NB4 (cell line): ENCODE data around the gene PCNP.

Source experiments
- DNase-seq: peaks from one replicate; pipeline ENCODE4 v3.0.0; 2010; ENCODE audit warnings: low read depth
- H3K4me3 ChIP-seq: one replicate; pipeline ENCODE4 v1.5.1; 2011; ENCODE audit warnings: mild to moderate bottlenecking, low read depth, low read length, moderate library complexity
- MYC ChIP-seq: IDR thresholded peaks from 2 replicates; pipeline ENCODE4 v1.6.1; 2011; ENCODE audit warnings: low read depth, low read length
- POLR2A ChIP-seq: IDR thresholded peaks from 2 replicates; pipeline ENCODE4 v1.6.1; 2011; ENCODE audit warnings: mild to moderate bottlenecking; ENCODE audit not compliant: insufficient read length; ENCODE audit errors: extremely low read depth
- TF ChIP-seq, protein P1 (sequence below): IDR thresholded peaks from one replicate; pipeline ENCODE4 v1.5.1; 2012; ENCODE audit warnings: low read depth, low read length
- TF ChIP-seq, protein P2 (sequence below): IDR thresholded peaks from 2 replicates; pipeline ENCODE4 v1.6.1; 2011; ENCODE audit warnings: low read depth, low read length

Gene PCNP

GRCh38 chr3:101617478-101617877, 43.5 kb downstream of the PCNP start:
- H3K4me3 ChIP-seq, result no peak overlapping the region
- DNase-seq, result no peak
- TF ChIP-seq MYC, result no peak
- TF ChIP-seq, protein P1, sequence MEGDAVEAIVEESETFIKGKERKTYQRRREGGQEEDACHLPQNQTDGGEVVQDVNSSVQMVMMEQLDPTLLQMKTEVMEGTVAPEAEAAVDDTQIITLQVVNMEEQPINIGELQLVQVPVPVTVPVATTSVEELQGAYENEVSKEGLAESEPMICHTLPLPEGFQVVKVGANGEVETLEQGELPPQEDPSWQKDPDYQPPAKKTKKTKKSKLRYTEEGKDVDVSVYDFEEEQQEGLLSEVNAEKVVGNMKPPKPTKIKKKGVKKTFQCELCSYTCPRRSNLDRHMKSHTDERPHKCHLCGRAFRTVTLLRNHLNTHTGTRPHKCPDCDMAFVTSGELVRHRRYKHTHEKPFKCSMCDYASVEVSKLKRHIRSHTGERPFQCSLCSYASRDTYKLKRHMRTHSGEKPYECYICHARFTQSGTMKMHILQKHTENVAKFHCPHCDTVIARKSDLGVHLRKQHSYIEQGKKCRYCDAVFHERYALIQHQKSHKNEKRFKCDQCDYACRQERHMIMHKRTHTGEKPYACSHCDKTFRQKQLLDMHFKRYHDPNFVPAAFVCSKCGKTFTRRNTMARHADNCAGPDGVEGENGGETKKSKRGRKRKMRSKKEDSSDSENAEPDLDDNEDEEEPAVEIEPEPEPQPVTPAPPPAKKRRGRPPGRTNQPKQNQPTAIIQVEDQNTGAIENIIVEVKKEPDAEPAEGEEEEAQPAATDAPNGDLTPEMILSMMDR, result no peak
- TF ChIP-seq, protein P2, sequence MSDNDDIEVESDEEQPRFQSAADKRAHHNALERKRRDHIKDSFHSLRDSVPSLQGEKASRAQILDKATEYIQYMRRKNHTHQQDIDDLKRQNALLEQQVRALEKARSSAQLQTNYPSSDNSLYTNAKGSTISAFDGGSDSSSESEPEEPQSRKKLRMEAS, result no peak
- no peak for TF ChIP-seq POLR2A

DNA sequence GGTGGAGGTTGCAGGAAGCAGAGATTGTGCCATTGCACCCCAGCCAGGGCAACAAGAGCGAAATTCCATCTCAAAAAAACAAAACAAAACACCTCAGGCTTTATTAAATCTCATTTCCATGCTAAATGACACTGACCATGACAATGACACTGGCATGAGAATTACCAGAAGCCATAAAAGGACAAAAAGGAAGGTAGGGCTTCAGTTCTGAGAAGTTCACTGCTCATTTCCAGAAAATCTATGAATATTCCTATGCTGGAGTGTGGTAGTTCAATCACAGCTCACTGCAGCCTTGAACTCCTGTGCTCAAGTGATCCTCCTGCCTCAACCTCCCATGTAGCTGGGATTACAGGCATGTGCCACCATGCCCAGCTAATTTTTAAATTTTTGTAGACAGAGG, 44.7 kb downstream of the PCNP start:
- TF ChIP-seq, protein P1, result no peak
- TF ChIP-seq MYC (no peak), POLR2A (no peak)
- TF ChIP-seq, protein P2, result no peak
- no peak overlapping the region for H3K4me3 ChIP-seq
- DNase-seq, result no peak

- no peak for DNase-seq
- H3K4me3 ChIP-seq, result no peak overlapping the region
- TF ChIP-seq MYC, result no peak
These were observed 45.8 kb downstream of the PCNP start for GRCh38 chr3:101619734-101620133.

- TF ChIP-seq, protein P1, result no peak
- TF ChIP-seq POLR2A (no peak), MYC (no peak)
- TF ChIP-seq, protein P2, result no peak
These were observed 49.7 kb downstream of the PCNP start for GRCh38 chr3:101623656-101624055.

DNA sequence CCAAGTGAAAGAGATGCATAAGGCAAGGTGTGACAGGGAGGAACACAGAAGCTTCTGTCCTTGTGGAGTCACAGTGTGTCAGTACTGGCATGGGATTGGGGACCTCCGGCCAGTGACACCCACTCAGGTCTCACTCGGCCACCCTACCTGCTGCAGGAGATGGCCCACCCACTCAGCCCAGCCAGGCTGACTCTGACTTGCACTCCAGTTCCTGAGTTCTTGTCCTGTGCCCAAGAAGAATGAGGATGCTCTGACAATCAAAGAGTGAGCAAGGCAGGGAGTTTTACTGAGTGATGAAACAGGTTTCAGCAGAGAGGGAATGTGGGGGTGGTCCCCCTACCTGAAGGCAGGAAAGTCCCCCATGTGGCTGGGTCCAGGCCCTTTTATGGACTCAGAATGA, 50.9 kb downstream of the PCNP start:
- no peak overlapping the region for H3K4me3 ChIP-seq
- TF ChIP-seq, protein P2, result no peak
- no peak for TF ChIP-seq MYC
- TF ChIP-seq, protein P1, result no peak
- no peak for DNase-seq

More at GRCh38 chr3:101623656-101624055, 49.7 kb downstream of the PCNP start:
- DNase-seq, result no peak
- H3K4me3 ChIP-seq, result no peak overlapping the region

- no peak for DNase-seq
- no peak overlapping the region for H3K4me3 ChIP-seq
- TF ChIP-seq, protein P1, result no peak
- TF ChIP-seq MYC (no peak), POLR2A (no peak)
These were observed 51.9 kb downstream of the PCNP start for GRCh38 chr3:101625879-101626278.
